Measurements from ENCODE around the gene NOXO1. TPM values are rescaled to one million over a fixed set of nuclear protein-coding genes. Genes with fewer than 3 reads are reported as not detected.
A peak's percentile ranks its signal among the peaks of the same experiment; 100 is the strongest.

Gene NOXO1
- polyA plus RNA-seq, 1 of the 3 experiments (the other 2 are of a cell fraction) = 0.21 TPM

GRCh38 chr16:1936945-1937479 is 44.3 kb downstream of the NOXO1 start:
- H3K27me3 ChIP-seq (ENCODE audit: insufficient read depth) = no peaks in the 10 kb centered on the region
- no peak overlapping the region for H3K4me3 ChIP-seq (ENCODE audit: low read depth in 2 of 2, low read length in 1 of 2)
- peaks cover 0 to 18% of the 10 kb centered on the region in 2 experiments; a peak in 2 of 4 replicates for H3K4me1 ChIP-seq (ENCODE audit: control insufficient read depth in 1 of 2, insufficient read depth in 2 of 2, low read depth in 1 of 2, low read length in 1 of 2)
- H3K27ac ChIP-seq (ENCODE audit: low read depth in 2 of 2, low read length in 1 of 2) = no peak overlapping the region
- H3K9me2 ChIP-seq = no peaks in the 10 kb centered on the region
- H3K9me3 ChIP-seq = no peaks in the 10 kb centered on the region
- DNase-seq = no peak
- ChIA-PET POLR2A (no interaction called here), CTCF (no interaction called here)
- H3K4me2 ChIP-seq = no peak overlapping the region
- H3K79me2 ChIP-seq (ENCODE audit: insufficient read depth) = no peaks in the 10 kb centered on the region
- no peak overlapping the region for H2AFZ ChIP-seq (ENCODE audit: low read depth)
- TF ChIP-seq JUND (IDR thresholded peaks at IDR 0.05) = no peak
- TF ChIP-seq RAD21 (IDR thresholded peaks at IDR 0.05; ENCODE audit: low read length) = no peak
- TF ChIP-seq SMC3 (IDR thresholded peaks at IDR 0.05; ENCODE audit: low read depth, low read length) = no peak
- no peak for TF ChIP-seq IRF3 (IDR thresholded peaks at IDR 0.05; ENCODE audit: low read depth, low read length)
- no peak for TF ChIP-seq CHD2 (IDR thresholded peaks at IDR 0.05; ENCODE audit: low read length, partially characterized antibody)
- TF ChIP-seq RXRA (IDR thresholded peaks at IDR 0.05; ENCODE audit: borderline replicate concordance, low read depth) = no peak
- no peak for TF ChIP-seq USF1 (IDR thresholded peaks at IDR 0.05; ENCODE audit: borderline replicate concordance, low read depth)
- TF ChIP-seq GATA2 (CRISPR knock-in tag; IDR thresholded peaks at IDR 0.05) = no peak
- no peak overlapping the region for H3K9ac ChIP-seq
- peaks cover 4 to 14% of the 10 kb centered on the region in 2 experiments for H3K36me3 ChIP-seq (replicated peaks in 1 of 2; ENCODE audit: control insufficient read depth in 1 of 2, insufficient read depth in 2 of 2, low read length in 1 of 2)
- 95% methylated on average over 10 of the region's 11 CpGs for WGBS (ENCODE audit: low lambda C conversion rate)
- H4K20me1 ChIP-seq (ENCODE audit: insufficient read depth) = no peaks in the 10 kb centered on the region
- H3F3A ChIP-seq (replicated peaks; ENCODE audit: insufficient read depth) = no peaks in the 10 kb centered on the region

GRCh38 chr16:1933097-1933661 is 48.1 kb downstream of the NOXO1 start:
- CTCF ChIA-PET = interaction anchor here (1.2 to 1.8 kb wide), 5 partner anchors 17 to 71 kb away, joined by 3 to 18 read pairs (median 5); no protein-coding TSS in a partner anchor
- 87% methylated on average over 14 of the region's 23 CpGs for WGBS (ENCODE audit: low lambda C conversion rate)

More at GRCh38 chr16:1933097-1933661, 48.1 kb downstream of the NOXO1 start:
- no peaks in the 10 kb centered on the region for H3K27me3 ChIP-seq (ENCODE audit: insufficient read depth)
- no peak overlapping the region for H3K4me2 ChIP-seq
- peaks cover 0 to 1% of the 10 kb centered on the region in 2 experiments for H3K36me3 ChIP-seq (replicated peaks in 1 of 2; ENCODE audit: control insufficient read depth in 1 of 2, insufficient read depth in 2 of 2, low read length in 1 of 2)
- no peaks in the 10 kb centered on the region for H3K9me2 ChIP-seq
- H3K4me3 ChIP-seq (ENCODE audit: low read depth in 2 of 2, low read length in 1 of 2) = no peak overlapping the region
- TF ChIP-seq MXI1 (IDR thresholded peaks at IDR 0.05; ENCODE audit: low read depth, low read length) (no peak), FOXM1 (IDR thresholded peaks at IDR 0.05; ENCODE audit: low read depth) (no peak), RXRA (IDR thresholded peaks at IDR 0.05; ENCODE audit: borderline replicate concordance, low read depth) (no peak), YY1 (IDR thresholded peaks at IDR 0.05; ENCODE audit: low read depth) (no peak), TCF12 (IDR thresholded peaks at IDR 0.05) (no peak), FOXJ3 (CRISPR knock-in tag; IDR thresholded peaks at IDR 0.05) (no peak), USF2 (IDR thresholded peaks at IDR 0.05; ENCODE audit: borderline replicate concordance, low read depth, low read length) (no peak), MAX (IDR thresholded peaks at IDR 0.05; ENCODE audit: low read depth) (no peak), EZH2phosphoT487 (IDR thresholded peaks at IDR 0.05; ENCODE audit: borderline replicate concordance, low read depth) (no peak), RAD21 (IDR thresholded peaks at IDR 0.05; ENCODE audit: low read length) (no peak), RCOR1 (IDR thresholded peaks at IDR 0.05; ENCODE audit: low read length) (no peak), RFX5 (IDR thresholded peaks at IDR 0.05; ENCODE audit: low read length) (no peak), TEAD4 (IDR thresholded peaks at IDR 0.05; ENCODE audit: borderline replicate concordance, insufficient read depth) (no peak), GATA2 (CRISPR knock-in tag; IDR thresholded peaks at IDR 0.05) (no peak), JUND (IDR thresholded peaks at IDR 0.05) (no peak), USF1 (IDR thresholded peaks at IDR 0.05; ENCODE audit: borderline replicate concordance, low read depth) (no peak), NFIC (IDR thresholded peaks at IDR 0.05; ENCODE audit: borderline replicate concordance) (no peak)
- H3K9ac ChIP-seq = no peak overlapping the region
- no peaks in the 10 kb centered on the region for H3K9me3 ChIP-seq
- H4K20me1 ChIP-seq (ENCODE audit: insufficient read depth) = no peaks in the 10 kb centered on the region
- DNase-seq = peak; percentile 16
- H3K79me2 ChIP-seq (ENCODE audit: insufficient read depth) = no peaks in the 10 kb centered on the region
- no peaks in the 10 kb centered on the region for H3F3A ChIP-seq (replicated peaks; ENCODE audit: insufficient read depth)
- POLR2A ChIA-PET = interaction anchor here (1.3 kb wide), 1 partner anchor 10 kb away, joined by 11 read pairs; the partner anchor contains the start of gene MSRB1
- H3K4me1 ChIP-seq (ENCODE audit: control insufficient read depth in 1 of 2, insufficient read depth in 2 of 2, low read depth in 1 of 2, low read length in 1 of 2) = peaks cover 0 to 17% of the 10 kb centered on the region in 2 experiments; a peak in 1 of 4 replicates
- no peak overlapping the region for H2AFZ ChIP-seq (ENCODE audit: low read depth)
- H3K27ac ChIP-seq (ENCODE audit: low read depth in 2 of 2, low read length in 1 of 2) = peak overlapping the region in 1 of 2 experiments; percentile 54; a peak in 1 of 4 replicates
